Measurements from ENCODE around the gene FRMD8.
A peak's percentile ranks its signal among the peaks of the same experiment; 100 is the strongest.
"Not testable (repeated sequence)": the region's sequence is repeated elsewhere in the genome, so short reads cannot be mapped to it uniquely, and the experiment has no call there.

FRMD8 gene

DNA sequence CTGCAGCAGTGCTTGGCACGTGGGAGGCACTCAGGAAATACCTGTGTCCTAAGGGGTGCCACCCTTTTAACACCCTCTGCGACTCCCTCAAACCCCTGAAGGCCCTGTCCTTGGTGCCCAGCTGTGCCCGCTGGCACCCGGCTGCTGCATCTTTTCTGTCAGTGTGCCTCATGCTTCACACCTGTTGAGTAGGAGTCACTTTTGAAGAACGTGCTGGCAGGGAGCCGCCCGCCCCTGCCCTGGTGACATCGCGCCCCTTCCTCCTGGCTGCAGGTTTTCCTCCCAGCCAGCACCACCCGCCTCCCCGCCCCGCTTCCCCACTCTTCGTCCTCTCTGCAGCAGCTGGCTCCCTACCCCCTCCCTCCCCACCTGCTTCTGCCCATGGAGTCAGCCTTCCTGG is 17.8 kb downstream of the FRMD8 start:
- H3K9me3 Mint-ChIP-seq = no peaks in the 10 kb centered on the region
- DNase-seq (ENCODE audit: low spot score in 2 of 2) (no peak), ATAC-seq (ENCODE audit: low read depth) (no peak)
- peak overlapping the region; percentile 97 for H3K27ac Mint-ChIP-seq
- H3K4me3 Mint-ChIP-seq = no peak overlapping the region
- no peaks in the 10 kb centered on the region for H3K27me3 Mint-ChIP-seq
- peaks cover 14% of the 10 kb centered on the region for H3K36me3 Mint-ChIP-seq
- H3K4me1 Mint-ChIP-seq = peaks cover 17% of the 10 kb centered on the region

DNA sequence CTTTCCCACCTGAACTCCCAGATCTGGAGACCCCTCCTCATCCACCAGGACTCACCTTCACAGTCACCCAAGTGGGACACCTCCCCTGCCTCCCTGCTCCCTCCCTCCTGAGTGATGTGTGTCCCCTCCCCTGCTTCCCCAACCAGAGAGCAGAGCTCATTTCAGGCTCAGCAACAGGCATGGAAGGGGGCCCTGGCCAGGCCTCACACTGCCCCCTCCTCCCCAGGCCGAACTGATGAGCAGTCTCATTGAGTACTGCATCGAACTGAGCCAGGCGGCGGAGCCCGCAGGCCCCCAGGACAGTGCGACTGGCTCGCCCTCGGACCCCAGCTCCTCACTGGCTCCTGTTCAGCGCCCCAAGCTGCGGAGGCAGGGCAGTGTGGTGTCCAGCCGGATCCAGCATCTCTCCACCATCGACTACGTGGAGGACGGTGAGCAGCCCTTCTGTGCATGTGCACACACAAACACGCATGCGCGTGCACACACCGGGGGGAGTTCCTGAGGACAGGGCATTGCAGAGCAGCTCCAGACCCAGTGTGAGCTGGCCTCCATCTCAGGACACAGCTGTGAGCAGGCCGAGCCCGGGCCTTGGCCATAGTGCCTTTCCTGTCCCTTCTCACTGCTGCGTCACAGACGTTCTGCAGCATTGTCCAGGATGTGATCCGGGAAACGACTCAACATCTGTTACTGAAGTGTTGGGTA is 18.4 kb downstream of the FRMD8 start:
- Mint-ChIP-seq H3K4me3 (peak overlapping the region; percentile 69), H3K27ac (peak overlapping the region; percentile 97), H3K36me3 (peaks cover 11% of the 10 kb centered on the region), H3K4me1 (peaks cover 17% of the 10 kb centered on the region), H3K9me3 (no peaks in the 10 kb centered on the region), H3K27me3 (no peaks in the 10 kb centered on the region)
- DNase-seq (ENCODE audit: low spot score in 2 of 2) (no peak), ATAC-seq (ENCODE audit: low read depth) (no peak)

DNA sequence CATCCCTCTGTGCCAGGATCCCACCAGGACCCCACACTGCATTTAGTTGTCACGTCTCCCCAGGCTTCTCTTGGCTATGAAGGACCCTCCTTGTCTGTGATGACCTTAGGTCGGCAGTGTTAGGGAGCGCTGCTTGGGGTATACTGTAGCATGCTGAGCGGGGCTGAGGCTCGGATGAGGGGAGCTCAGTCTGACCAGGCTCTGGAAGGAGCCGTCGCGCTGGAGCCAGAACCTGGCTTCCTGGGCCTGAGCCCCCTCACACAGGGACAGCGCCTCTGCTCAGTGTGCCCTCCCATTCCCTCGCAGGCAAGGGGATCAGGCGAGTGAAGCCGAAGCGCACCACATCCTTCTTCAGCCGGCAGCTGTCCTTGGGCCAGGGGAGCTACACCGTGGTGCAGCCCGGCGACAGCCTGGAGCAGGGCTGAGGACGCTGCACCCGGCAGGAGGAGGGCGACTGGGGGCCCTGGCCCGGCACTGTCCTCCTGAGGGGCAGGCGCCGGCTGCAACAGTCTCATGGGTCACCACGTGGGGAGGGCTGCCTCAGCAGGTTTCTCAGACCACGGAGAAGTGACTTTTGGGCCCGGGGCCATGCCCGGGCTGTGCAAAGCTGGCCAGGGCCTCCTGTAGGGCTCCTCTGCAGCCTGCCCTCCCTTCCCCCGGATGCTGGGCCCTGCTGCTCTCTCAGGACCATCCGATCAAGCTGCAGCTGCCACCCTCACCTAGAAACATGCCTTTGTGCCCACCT is 24.7 kb downstream of the FRMD8 start:
- Mint-ChIP-seq H3K4me3 (no peak overlapping the region), H3K4me1 (peaks cover 12% of the 10 kb centered on the region), H3K27me3 (no peaks in the 10 kb centered on the region), H3K27ac (no peak overlapping the region), H3K9me3 (no peaks in the 10 kb centered on the region), H3K36me3 (peaks cover 9% of the 10 kb centered on the region)
- ATAC-seq (ENCODE audit: low read depth) = no peak
- no peak for DNase-seq (ENCODE audit: low spot score in 2 of 2)

DNA sequence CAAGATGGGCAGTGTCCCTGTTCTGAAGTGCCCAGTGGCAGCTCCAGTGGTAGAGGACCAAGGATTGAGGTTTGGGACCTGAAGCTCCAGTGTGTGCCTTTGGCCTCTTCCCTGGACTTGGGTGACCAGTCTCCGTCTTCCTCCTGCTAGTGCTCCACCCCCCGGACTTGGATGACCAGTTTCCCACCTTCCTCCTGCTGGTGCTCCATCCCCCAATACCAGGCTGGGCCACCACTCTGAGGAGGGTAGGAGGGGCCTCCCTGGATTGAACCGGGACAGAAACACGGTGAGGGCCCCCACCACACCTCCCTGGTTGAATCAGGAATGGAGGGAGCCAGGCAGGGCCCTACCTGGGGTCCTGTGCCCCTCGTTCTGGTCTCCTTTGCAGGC is 25.2 kb downstream of the FRMD8 start:
- peaks cover 9% of the 10 kb centered on the region for H3K36me3 Mint-ChIP-seq
- ATAC-seq (ENCODE audit: low read depth) (no peak), DNase-seq (ENCODE audit: low spot score in 2 of 2) (no peak)
- no peaks in the 10 kb centered on the region for H3K27me3 Mint-ChIP-seq
- no peak overlapping the region for H3K27ac Mint-ChIP-seq
- H3K4me3 Mint-ChIP-seq = no peak overlapping the region
- H3K9me3 Mint-ChIP-seq = no peaks in the 10 kb centered on the region
- H3K4me1 Mint-ChIP-seq = peaks cover 14% of the 10 kb centered on the region

GRCh38 chr11:65412271-65413076 is 26.0 kb downstream of the FRMD8 start:
- H3K4me1 Mint-ChIP-seq = peaks cover 22% of the 10 kb centered on the region
- H3K27ac Mint-ChIP-seq = peak overlapping the region; percentile 38
- H3K36me3 Mint-ChIP-seq = peaks cover 9% of the 10 kb centered on the region

DNA sequence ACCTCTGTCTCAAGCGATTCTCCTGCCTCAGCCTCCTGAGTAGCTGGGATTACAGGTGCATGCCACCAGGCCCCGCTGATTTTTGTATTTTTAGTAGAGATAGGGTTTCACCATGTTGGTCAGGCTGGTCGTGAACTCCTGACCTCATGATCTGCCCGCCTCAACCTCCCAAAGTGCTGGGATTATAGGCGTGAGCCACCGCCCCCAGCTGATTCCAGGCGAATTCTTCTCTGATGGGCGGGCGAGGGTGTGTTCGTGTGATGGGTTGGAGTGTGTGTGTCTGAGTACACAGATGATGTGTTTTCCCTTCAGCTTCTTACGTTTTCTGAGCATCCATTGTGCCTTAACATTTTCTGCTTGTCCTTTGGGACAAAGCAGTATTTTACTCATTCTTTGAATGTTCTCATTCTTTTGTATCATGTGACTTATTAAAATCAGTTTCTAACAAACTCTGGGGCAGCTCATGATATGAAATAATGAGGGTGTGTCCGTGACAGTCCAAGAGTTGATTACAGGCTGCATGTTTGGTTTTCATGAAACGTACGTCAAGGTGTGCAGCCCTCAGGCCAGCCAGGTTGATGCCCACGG is 26.7 kb downstream of the FRMD8 start:
- H3K4me1 Mint-ChIP-seq = peaks cover 28% of the 10 kb centered on the region
- H3K4me3 Mint-ChIP-seq; DNase-seq (ENCODE audit: low spot score in 2 of 2); H3K9me3 Mint-ChIP-seq; H3K36me3 Mint-ChIP-seq; H3K27ac Mint-ChIP-seq; ATAC-seq (ENCODE audit: low read depth); H3K27me3 Mint-ChIP-seq: not testable (repeated sequence)

More at GRCh38 chr11:65412271-65413076, 26.0 kb downstream of the FRMD8 start:
- Mint-ChIP-seq H3K27me3 (no peaks in the 10 kb centered on the region), H3K4me3 (no peak overlapping the region), H3K9me3 (no peaks in the 10 kb centered on the region)
- ATAC-seq (ENCODE audit: low read depth) (no peak), DNase-seq (ENCODE audit: low spot score in 2 of 2) (no peak)

GRCh38 chr11:65414776-65415498 is 28.5 kb downstream of the FRMD8 start:
- Mint-ChIP-seq H3K9me3 (no peaks in the 10 kb centered on the region), H3K4me3 (no peak overlapping the region), H3K27ac (no peak overlapping the region), H3K36me3 (peaks cover 7% of the 10 kb centered on the region), H3K27me3 (no peaks in the 10 kb centered on the region), H3K4me1 (peaks cover 37% of the 10 kb centered on the region)
- DNase-seq (ENCODE audit: low spot score in 2 of 2) (no peak), ATAC-seq (ENCODE audit: low read depth) (no peak)

- Mint-ChIP-seq H3K27ac (peak overlapping the region; percentile 100), H3K36me3 (peaks cover 7% of the 10 kb centered on the region), H3K4me3 (peak overlapping the region; percentile 90), H3K9me3 (no peaks in the 10 kb centered on the region), H3K27me3 (no peaks in the 10 kb centered on the region), H3K4me1 (peaks cover 43% of the 10 kb centered on the region)
- ATAC-seq (ENCODE audit: low read depth) (no peak), DNase-seq (ENCODE audit: low spot score in 2 of 2) (no peak)
These were observed 29.3 kb downstream of the FRMD8 start for GRCh38 chr11:65415499-65416340.

DNA sequence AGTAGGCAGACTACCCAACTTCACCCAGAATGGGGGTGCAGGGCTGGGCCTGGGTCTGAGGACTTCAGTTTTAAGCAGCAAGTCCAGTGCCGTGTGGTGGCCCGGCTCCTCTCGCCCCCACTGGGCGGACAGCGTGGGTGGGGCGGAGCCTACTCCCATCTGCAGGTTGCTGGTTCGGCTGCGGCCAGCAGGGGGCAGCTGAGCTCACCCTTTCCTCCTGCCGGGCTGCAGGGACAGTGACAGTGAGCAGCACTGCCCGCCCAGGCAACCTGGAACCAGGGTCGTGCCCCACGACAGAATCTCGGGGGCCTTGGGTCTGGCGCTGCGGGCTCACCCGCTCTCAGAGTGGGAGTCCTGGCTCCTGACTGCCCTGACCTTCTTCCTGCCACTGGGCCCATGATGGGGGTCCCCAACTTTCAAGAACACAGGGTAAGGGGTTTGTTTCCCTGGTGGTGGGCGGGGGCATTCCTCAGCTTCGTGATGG is 29.9 kb downstream of the FRMD8 start:
- peak; percentile 93 to 95 for DNase-seq (ENCODE audit: low spot score in 2 of 2)
- Mint-ChIP-seq H3K27me3 (no peaks in the 10 kb centered on the region), H3K9me3 (no peaks in the 10 kb centered on the region), H3K36me3 (peaks cover 2% of the 10 kb centered on the region), H3K4me1 (peaks cover 48% of the 10 kb centered on the region), H3K27ac (peak overlapping the region; percentile 100), H3K4me3 (peak overlapping the region; percentile 90)
- peak; percentile 48 for ATAC-seq (ENCODE audit: low read depth)

- Mint-ChIP-seq H3K27me3 (no peaks in the 10 kb centered on the region), H3K4me3 (peak overlapping the region; percentile 90), H3K9me3 (no peaks in the 10 kb centered on the region), H3K27ac (peak overlapping the region; percentile 100), H3K36me3 (peaks cover 2% of the 10 kb centered on the region), H3K4me1 (peaks cover 49% of the 10 kb centered on the region)
- DNase-seq (ENCODE audit: low spot score in 2 of 2) (no peak), ATAC-seq (ENCODE audit: low read depth) (no peak)
These were observed 30.6 kb downstream of the FRMD8 start for GRCh38 chr11:65416841-65417701.

- peak overlapping the region; percentile 100 for H3K27ac Mint-ChIP-seq
- ATAC-seq (ENCODE audit: low read depth) = no peak
- H3K4me3 Mint-ChIP-seq = peak overlapping the region; percentile 90
- peaks cover 53% of the 10 kb centered on the region for H3K4me1 Mint-ChIP-seq
- H3K9me3 Mint-ChIP-seq = no peaks in the 10 kb centered on the region
- H3K27me3 Mint-ChIP-seq = no peaks in the 10 kb centered on the region
- DNase-seq (ENCODE audit: low spot score in 2 of 2) = no peak
- peaks cover 7% of the 10 kb centered on the region for H3K36me3 Mint-ChIP-seq
These were observed 31.4 kb downstream of the FRMD8 start for GRCh38 chr11:65417702-65418430.

- peaks cover 55% of the 10 kb centered on the region for H3K4me1 Mint-ChIP-seq
- H3K9me3 Mint-ChIP-seq = no peaks in the 10 kb centered on the region
- H3K36me3 Mint-ChIP-seq = peaks cover 7% of the 10 kb centered on the region
- no peak for ATAC-seq (ENCODE audit: low read depth)
- no peaks in the 10 kb centered on the region for H3K27me3 Mint-ChIP-seq
- H3K4me3 Mint-ChIP-seq = peak overlapping the region; percentile 90
- peak overlapping the region; percentile 100 for H3K27ac Mint-ChIP-seq
- no peak for DNase-seq (ENCODE audit: low spot score in 2 of 2)
These were observed 31.9 kb downstream of the FRMD8 start for GRCh38 chr11:65418431-65418680.

All from memory B cell (primary cell).